Lung (tissue), 12 donors: ENCODE data around the gene CENPU. TPM values are rescaled to one million over a fixed set of nuclear protein-coding genes. Genes with fewer than 3 reads are reported as not detected.

ENCODE experiments used
- ATAC-seq: fragments of 200-7000 bp; cut with Tn5 transposase; one replicate; pipeline ENCODE4 v1.9.1; 2020; ENCODE audit warnings: moderate number of reproducible peaks; ENCODE audit not compliant: insufficient read depth, low FRiP score
- DNase-seq, 3 donors: peaks; one replicate each; pipeline ENCODE4 v3.0.0-alpha.2; 2013 to 2017
- H3K27ac ChIP-seq, 2 donors: one replicate each; pipeline ENCODE4 v1.5.1; 2013; ENCODE audit warnings: mild to moderate bottlenecking in 2 of 2, moderate library complexity in 2 of 2, control low read depth in 1 of 2, inconsistent platforms in 1 of 2, low read depth in 1 of 2, low read length in 1 of 2
- H3K27me3 ChIP-seq, 3 donors: one replicate each; pipeline ENCODE4 v1.5.1; 2013; ENCODE audit warnings: low read length in 2 of 3; ENCODE audit not compliant: control insufficient read depth in 3 of 3, insufficient read depth in 3 of 3
- H3K36me3 ChIP-seq, 4 donors: one replicate each; pipeline ENCODE4 v1.5.1; 2013; ENCODE audit warnings: low read length in 4 of 4, mild to moderate bottlenecking in 1 of 4, moderate library complexity in 1 of 4; ENCODE audit not compliant: control insufficient read depth in 4 of 4, insufficient read depth in 4 of 4
- H3K4me1 ChIP-seq, 5 donors: one replicate each; pipeline ENCODE4 v1.5.1; 2013; ENCODE audit warnings: low read length in 5 of 5, mild to moderate bottlenecking in 2 of 5, moderate library complexity in 1 of 5; ENCODE audit not compliant: control insufficient read depth in 5 of 5, insufficient read depth in 5 of 5
- H3K4me3 ChIP-seq: one replicate; pipeline ENCODE4 v1.5.1; 2013; ENCODE audit warnings: mild to moderate bottlenecking, control low read depth, moderate library complexity
- H3K9ac ChIP-seq, 2 donors: one replicate each; pipeline ENCODE4 v1.5.1; 2013; ENCODE audit warnings: low read length in 2 of 2, control low read depth in 1 of 2; ENCODE audit not compliant: insufficient read depth in 1 of 2
- H3K9me3 ChIP-seq, 4 donors: one replicate each; pipeline ENCODE4 v1.5.1; 2013; ENCODE audit warnings: low read length in 3 of 4, mild to moderate bottlenecking in 1 of 4, moderate library complexity in 1 of 4; ENCODE audit not compliant: control insufficient read depth in 4 of 4, insufficient read depth in 3 of 4
- WGBS, 2 donors: extraction: QIAGEN DNeasy Blood & Tissue Kit; methylation state at CpG; one replicate each; pipeline ENCODE4 v1.1.7; 2013; 5-methylcytosine and 5-hydroxymethylcytosine counted together
- polyA plus RNA-seq, 2 donors: library from polyadenylated mRNA; stranded (reverse); fragments of 200-250 nt; gene quantifications; one replicate each; pipeline ENCODE4 v1.2.1, GENCODE V29; 2013
- total RNA-seq, 2 donors: library from RNA; depleted of rRNA in 1 of 2; stranded (reverse); fragments of >200 nt in 1 of 2; gene quantifications; one replicate each; pipeline ENCODE4 v1.2.1, GENCODE V29; 2014 to 2021
- TF ChIP-seq, protein P1 (sequence below): IDR thresholded peaks from 2 replicates; pipeline ENCODE4 v1.5.1; 2012; ENCODE audit warnings: mild to moderate bottlenecking; ENCODE audit errors: control extremely low read depth, extremely low read depth
- donor health status: control.
- donor health status: control.
- donor health status: Bipolar disorder and iron deficiency.
- donor health status: healthy.
- donor health status: DM: yes; HTN: yes; CAD: no.

Gene CENPU
- total and polyA plus RNA-seq, 4 donors, result 2.1 to 11.7 (median 6.1) TPM

DNA sequence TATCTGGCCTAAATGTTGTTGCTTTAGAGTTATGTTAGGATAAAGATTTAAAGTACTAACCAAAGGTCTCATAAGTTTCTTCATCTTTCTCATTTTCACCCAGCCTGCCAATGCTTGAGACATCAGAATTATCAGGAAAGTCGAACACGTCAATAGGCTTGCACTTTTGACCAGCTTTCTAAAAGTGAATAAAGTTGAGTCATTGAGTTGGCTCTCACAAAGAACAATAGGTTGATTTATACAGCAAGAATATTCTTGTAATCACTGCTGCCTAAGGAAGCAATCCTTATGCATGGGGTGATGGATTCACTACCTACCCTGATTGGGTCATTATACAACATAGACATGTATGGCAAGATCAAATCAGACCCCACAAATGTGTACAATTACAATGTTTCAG lies 5.0 kb downstream of the CENPU start:
- DNase-seq (no peak), ATAC-seq (no peak)
- no peak overlapping the region for H3K4me3 ChIP-seq
- H3K4me1 ChIP-seq, result peaks cover 0 to 14% (median 3%) of the 10 kb centered on the region in 5 donors
- H3K36me3 ChIP-seq, result peaks cover 0 to 20% (median 8%) of the 10 kb centered on the region in 4 donors
- no peaks in the 10 kb centered on the region for H3K27me3 ChIP-seq
- 71 to 95% methylated on average over 2 of the region's 2 CpGs for WGBS, 2 donors
- no peak overlapping the region for H3K27ac ChIP-seq
- no peaks in the 10 kb centered on the region for H3K9me3 ChIP-seq
- H3K9ac ChIP-seq, result no peak overlapping the region
- TF ChIP-seq, protein P1, sequence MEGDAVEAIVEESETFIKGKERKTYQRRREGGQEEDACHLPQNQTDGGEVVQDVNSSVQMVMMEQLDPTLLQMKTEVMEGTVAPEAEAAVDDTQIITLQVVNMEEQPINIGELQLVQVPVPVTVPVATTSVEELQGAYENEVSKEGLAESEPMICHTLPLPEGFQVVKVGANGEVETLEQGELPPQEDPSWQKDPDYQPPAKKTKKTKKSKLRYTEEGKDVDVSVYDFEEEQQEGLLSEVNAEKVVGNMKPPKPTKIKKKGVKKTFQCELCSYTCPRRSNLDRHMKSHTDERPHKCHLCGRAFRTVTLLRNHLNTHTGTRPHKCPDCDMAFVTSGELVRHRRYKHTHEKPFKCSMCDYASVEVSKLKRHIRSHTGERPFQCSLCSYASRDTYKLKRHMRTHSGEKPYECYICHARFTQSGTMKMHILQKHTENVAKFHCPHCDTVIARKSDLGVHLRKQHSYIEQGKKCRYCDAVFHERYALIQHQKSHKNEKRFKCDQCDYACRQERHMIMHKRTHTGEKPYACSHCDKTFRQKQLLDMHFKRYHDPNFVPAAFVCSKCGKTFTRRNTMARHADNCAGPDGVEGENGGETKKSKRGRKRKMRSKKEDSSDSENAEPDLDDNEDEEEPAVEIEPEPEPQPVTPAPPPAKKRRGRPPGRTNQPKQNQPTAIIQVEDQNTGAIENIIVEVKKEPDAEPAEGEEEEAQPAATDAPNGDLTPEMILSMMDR, result no peak

DNA sequence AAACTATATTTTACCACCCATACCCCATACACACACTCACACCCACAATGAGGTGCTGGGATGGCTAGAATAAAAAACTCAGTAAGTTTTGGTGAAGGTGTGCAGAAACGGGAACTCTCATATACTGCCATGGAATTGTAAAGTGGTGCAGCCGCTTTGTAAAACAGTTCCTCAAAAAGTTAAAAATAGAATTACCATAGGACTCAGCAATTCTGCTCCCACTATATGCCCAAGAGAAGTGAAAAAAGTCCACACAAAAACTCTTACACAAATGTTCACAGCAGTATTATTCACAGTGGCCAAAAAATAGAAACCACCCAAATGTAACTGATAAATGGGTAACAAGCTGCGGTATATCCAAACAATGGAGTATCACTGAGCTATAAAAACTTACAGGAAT lies 6.5 kb downstream of the CENPU start:
- TF ChIP-seq, protein P1, result no peak
- Histone ChIP-seq H3K27me3 (no peaks in the 10 kb centered on the region), H3K4me1 (peaks cover 0 to 6% (median 0%) of the 10 kb centered on the region in 5 donors), H3K27ac (no peak overlapping the region), H3K36me3 (peaks cover 0 to 26% (median 9%) of the 10 kb centered on the region in 4 donors), H3K9me3 (no peaks in the 10 kb centered on the region), H3K4me3 (no peak overlapping the region), H3K9ac (no peak overlapping the region)
- WGBS, 2 donors, result 70 to 88% methylated on average over 3 of the region's 3 CpGs
- no peak for ATAC-seq
- DNase-seq, result no peak

DNA sequence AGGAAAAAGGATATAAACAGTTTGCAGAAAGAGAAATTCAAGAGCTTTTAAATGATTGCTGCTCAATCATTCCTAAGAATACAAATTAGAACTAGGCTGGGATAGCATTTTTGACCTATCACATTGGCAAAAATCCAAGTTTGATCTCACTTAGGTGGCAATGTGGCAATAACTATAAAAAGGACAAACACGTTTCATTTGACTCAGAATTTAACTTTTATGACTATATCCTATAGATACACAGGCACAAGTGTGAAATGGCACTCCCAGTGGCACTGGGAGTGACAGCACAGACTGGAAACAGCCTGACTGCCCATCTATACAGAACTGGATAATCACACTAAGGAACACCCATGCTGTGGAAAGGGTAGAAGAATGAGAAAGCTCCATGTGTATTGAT lies 11.1 kb downstream of the CENPU start:
- DNase-seq (no peak), ATAC-seq (no peak)
- peaks cover 0 to 11% (median 0%) of the 10 kb centered on the region in 4 donors for H3K9me3 ChIP-seq
- TF ChIP-seq, protein P1, result no peak
- H3K27ac ChIP-seq, result no peak overlapping the region
- H3K4me3 ChIP-seq, result no peak overlapping the region
- peaks cover 0 to 17% (median 5%) of the 10 kb centered on the region in 4 donors for H3K36me3 ChIP-seq
- 45 to 76% methylated on average over 1 of the region's 1 CpG for WGBS, 2 donors
- H3K4me1 ChIP-seq, result no peaks in the 10 kb centered on the region
- no peak overlapping the region for H3K9ac ChIP-seq
- no peaks in the 10 kb centered on the region for H3K27me3 ChIP-seq

DNA sequence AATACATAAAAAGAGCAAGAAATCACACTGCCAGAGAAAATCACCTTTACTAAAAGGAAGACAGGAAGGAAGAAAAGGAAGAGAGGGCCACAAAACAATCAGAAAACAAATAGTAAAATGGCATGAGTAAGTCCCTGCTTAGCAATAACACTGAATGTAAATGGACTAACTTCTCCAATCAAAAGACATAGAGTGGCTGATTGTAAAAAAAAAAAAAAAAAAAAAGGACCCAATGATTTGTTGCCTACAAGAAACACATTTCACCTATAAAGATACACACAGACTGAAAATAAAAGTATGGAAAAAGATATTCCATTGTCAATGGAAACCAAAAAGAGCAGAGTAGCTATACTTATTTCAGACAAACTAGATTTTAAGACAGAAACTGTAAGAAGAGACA lies 12.6 kb downstream of the CENPU start:
- H3K36me3 ChIP-seq, result peaks cover 0 to 9% (median 4%) of the 10 kb centered on the region in 4 donors
- no peaks in the 10 kb centered on the region for H3K4me1 ChIP-seq
- DNase-seq, result no peak
- no peak for ATAC-seq
- H3K4me3 ChIP-seq, result no peak overlapping the region
- TF ChIP-seq, protein P1, result no peak
- H3K27me3 ChIP-seq, result no peaks in the 10 kb centered on the region
- H3K27ac ChIP-seq, result no peak overlapping the region
- H3K9me3 ChIP-seq, result peaks cover 0 to 11% (median 0%) of the 10 kb centered on the region in 4 donors
- H3K9ac ChIP-seq, result no peak overlapping the region
